Measurements from ENCODE around the gene NUDCD3. TPM values are rescaled to one million over a fixed set of nuclear protein-coding genes. Genes with fewer than 3 reads are reported as not detected.

The NUDCD3 gene
- total RNA-seq, 1 experiment from 2014 or later = 94.6 TPM

GRCh38 chr7:44482502-44483485, 7.7 kb downstream of the NUDCD3 start:
- no peak overlapping the region for H2AFZ ChIP-seq (ENCODE audit: low read depth, low read length, poor library complexity, severe bottlenecking)
- POLR2A ChIA-PET = no interaction called here
- CTCF ChIA-PET = no interaction called here
- H3K27ac ChIP-seq (ENCODE audit: low read depth, low read length) = no peak overlapping the region
- intact Hi-C loops (cut with micrococcal nuclease) = no loop called here
- no peaks in the 10 kb centered on the region for H3K9me3 ChIP-seq (ENCODE audit: control insufficient read depth in 1 of 2, insufficient read depth in 1 of 2, low read depth in 1 of 2, low read length in 2 of 2)
- H3K9me2 ChIP-seq (ENCODE audit: insufficient read depth) = no peaks in the 10 kb centered on the region
- no peaks in the 10 kb centered on the region for H4K20me1 ChIP-seq (ENCODE audit: insufficient read depth)
- no peak overlapping the region for H3K4me3 ChIP-seq (replicated peaks in 1 of 2; ENCODE audit: low read depth in 1 of 2, low read length in 2 of 2)
- peaks cover 0 to 2% of the 10 kb centered on the region in 2 experiments; a peak in 1 of 4 replicates for H3K4me1 ChIP-seq (ENCODE audit: control insufficient read depth in 1 of 2, insufficient read depth in 2 of 2, low read length in 2 of 2)
- H3K79me2 ChIP-seq (ENCODE audit: insufficient read depth, low read length) = peaks cover 86% of the 10 kb centered on the region
- no peak for DNase-seq (ENCODE audit: low read depth, low spot score)
- H3K27me3 ChIP-seq (ENCODE audit: insufficient read depth, low read length) = no peaks in the 10 kb centered on the region
- H3K36me3 ChIP-seq (ENCODE audit: control insufficient read depth in 1 of 2, insufficient read depth in 2 of 2, low read length in 2 of 2) = peaks cover 41 to 60% of the 10 kb centered on the region in 2 experiments
- no peak for ATAC-seq
- BruUV-seq (replicated peaks) = no TSS peak
- no peak overlapping the region for H3K9ac ChIP-seq (ENCODE audit: low read length)
- no peak overlapping the region for H3K4me2 ChIP-seq (ENCODE audit: low read length)
- TF ChIP-seq CEBPB (IDR thresholded peaks at IDR 0.05; ENCODE audit: low read depth) = no peak
- RAD21 ChIA-PET (ENCODE audit: low non-redundant PET in 1 of 2, low total read pairs in 2 of 2, uncharacterized antibody in 2 of 2, unreplicated experiment in 2 of 2) = no interaction called here

- ChIA-PET CTCF (no interaction called here), POLR2A (interaction anchor here (0.7 kb wide), 1 partner anchor 70 kb away, joined by 4 read pairs; no protein-coding TSS in a partner anchor), RAD21 (ENCODE audit: low non-redundant PET in 1 of 2, low total read pairs in 2 of 2, uncharacterized antibody in 2 of 2, unreplicated experiment in 2 of 2) (interaction anchor here (0.7 kb wide), 2 partner anchors 103 to 391 kb away, joined by 3 to 5 read pairs; no protein-coding TSS in a partner anchor)
- Histone ChIP-seq H3K79me2 (ENCODE audit: insufficient read depth, low read length) (peaks cover 79% of the 10 kb centered on the region), H2AFZ (ENCODE audit: low read depth, low read length, poor library complexity, severe bottlenecking) (no peak overlapping the region), H4K20me1 (ENCODE audit: insufficient read depth) (peaks cover 7% of the 10 kb centered on the region), H3K9me3 (ENCODE audit: control insufficient read depth in 1 of 2, insufficient read depth in 1 of 2, low read depth in 1 of 2, low read length in 2 of 2) (no peaks in the 10 kb centered on the region), H3K9ac (ENCODE audit: low read length) (no peak overlapping the region), H3K4me3 (replicated peaks in 1 of 2; ENCODE audit: low read depth in 1 of 2, low read length in 2 of 2) (no peak overlapping the region), H3K4me1 (ENCODE audit: control insufficient read depth in 1 of 2, insufficient read depth in 2 of 2, low read length in 2 of 2) (peaks cover 0 to 19% of the 10 kb centered on the region in 2 experiments; a peak in 2 of 4 replicates), H3K36me3 (ENCODE audit: control insufficient read depth in 1 of 2, insufficient read depth in 2 of 2, low read length in 2 of 2) (peaks cover 40 to 46% of the 10 kb centered on the region in 2 experiments), H3K9me2 (ENCODE audit: insufficient read depth) (no peaks in the 10 kb centered on the region), H3K27ac (ENCODE audit: low read depth, low read length) (no peak overlapping the region), H3K4me2 (ENCODE audit: low read length) (no peak overlapping the region), H3K27me3 (ENCODE audit: insufficient read depth, low read length) (no peaks in the 10 kb centered on the region)
- no peak for ATAC-seq
- intact Hi-C loops (cut with micrococcal nuclease) = loop anchor here (1.0 kb wide), 2 partner anchors 237 to 264 kb away; no protein-coding TSS in a partner anchor
- BruUV-seq (replicated peaks) = no TSS peak
- TF ChIP-seq POLR2AphosphoS5 (IDR thresholded peaks at IDR 0.05; ENCODE audit: low read depth, low read length) (no peak), EGR1 (IDR thresholded peaks at IDR 0.05; ENCODE audit: low read depth) (no peak), ZNF274 (IDR thresholded peaks at IDR 0.05; ENCODE audit: low read depth, low read length) (no peak), REST (IDR thresholded peaks at IDR 0.05; ENCODE audit: low read depth) (no peak), EZH2 (IDR thresholded peaks at IDR 0.05) (no peak)
- no peak for DNase-seq (ENCODE audit: low read depth, low spot score)
These were observed 12.5 kb downstream of the NUDCD3 start for GRCh38 chr7:44477938-44478337.
